ENCODE data around the gene ADCY6. TPM values are rescaled to one million over a fixed set of nuclear protein-coding genes. Genes with fewer than 3 reads are reported as not detected.

ADCY6 gene
- total RNA-seq, 2 experiments from 2014 or later = 0.05 to 0.09 TPM

DNA sequence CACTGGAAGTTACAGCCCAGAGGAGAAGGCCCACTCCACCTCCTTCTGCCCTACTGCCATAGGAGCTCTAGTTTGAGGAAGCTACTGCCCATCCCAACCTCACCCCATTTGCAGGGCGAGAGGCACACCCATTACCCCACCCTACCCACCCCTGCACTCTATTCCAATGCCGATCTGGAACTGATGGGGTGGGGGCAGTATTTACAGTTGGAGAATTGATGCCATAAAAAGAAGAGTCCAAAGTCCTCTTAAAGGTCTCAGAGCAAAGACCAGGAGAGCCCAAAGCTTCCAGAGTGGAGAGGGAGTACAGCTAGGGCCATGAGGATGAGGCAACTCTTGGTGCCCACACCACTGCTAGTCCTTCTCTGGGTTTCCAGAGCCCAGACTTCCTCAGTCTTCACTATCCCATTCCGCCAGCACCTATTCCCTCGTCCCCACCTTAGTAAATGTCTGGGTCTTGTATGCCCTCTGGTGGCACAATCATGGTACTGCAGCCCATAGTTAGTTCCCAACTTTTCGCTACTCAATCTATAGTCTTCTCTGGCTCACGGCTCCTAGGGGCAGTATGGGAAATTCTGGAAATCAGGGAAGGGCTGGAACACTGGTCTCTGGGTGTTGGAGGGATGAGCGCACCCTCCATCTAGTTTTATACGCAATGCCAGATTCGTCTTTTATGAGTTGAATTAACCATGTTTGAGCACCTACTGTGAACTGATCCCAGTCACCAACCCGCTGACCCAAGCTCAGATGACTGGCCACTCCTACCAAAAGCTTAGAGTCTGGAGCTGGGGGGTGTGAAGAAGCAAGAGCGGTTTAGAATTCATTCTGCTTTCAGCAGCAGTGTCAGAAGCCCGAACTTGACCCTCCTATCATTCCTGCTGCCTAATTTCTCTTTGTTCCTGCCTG, 6.9 kb upstream of the ADCY6 start:
- peaks cover 3% of the 10 kb centered on the region for H3K27me3 Mint-ChIP-seq
- H3K4me3 Mint-ChIP-seq = no peak overlapping the region
- ATAC-seq (peak; percentile 84), DNase-seq (peak; percentile 74)
- intact Hi-C loops (cut with DNase I, micrococcal nuclease) = loop anchor here (1.0 to 10.0 kb wide), 4 partner anchors 43 to 254 kb away; partner anchors contain the start of gene KANSL2 (in 1 of the 2)
- POLR2A ChIA-PET = no interaction called here
- CTCF ChIA-PET = interaction anchor here (0.5 to 6.3 kb wide), 32 partner anchors 9 to 1083 kb away, joined by 3 to 116 read pairs (median 4); partner anchors contain the start of gene KANSL2
- no peaks in the 10 kb centered on the region for H3K36me3 Mint-ChIP-seq (ENCODE audit: low read depth)
- H3K4me1 Mint-ChIP-seq = peaks cover 2% of the 10 kb centered on the region
- no peak overlapping the region for H3K27ac Mint-ChIP-seq
- no peaks in the 10 kb centered on the region for H3K9me3 Mint-ChIP-seq (ENCODE audit: low read depth)

DNA sequence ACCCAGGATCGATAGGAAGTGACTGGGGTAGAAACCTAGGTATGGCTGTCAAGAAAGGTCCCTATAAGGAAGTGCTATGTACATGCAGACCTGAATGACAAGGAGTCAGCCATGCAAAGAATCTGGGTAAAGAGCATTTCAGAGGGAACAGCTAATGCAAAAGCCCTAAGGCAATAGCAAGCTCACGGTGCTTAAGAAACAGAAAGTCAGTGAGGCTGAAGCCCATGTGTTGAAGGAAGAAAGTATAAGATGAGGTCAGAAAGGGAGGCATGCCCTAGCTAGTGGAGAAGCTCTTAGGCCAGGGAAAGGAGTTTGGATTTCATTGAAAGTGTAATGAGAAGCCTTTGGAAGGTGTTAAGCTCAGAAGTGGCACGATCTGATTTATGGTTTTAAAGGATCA, 6.0 kb upstream of the ADCY6 start:
- POLR2A ChIA-PET = no interaction called here
- ATAC-seq = no peak

DNA sequence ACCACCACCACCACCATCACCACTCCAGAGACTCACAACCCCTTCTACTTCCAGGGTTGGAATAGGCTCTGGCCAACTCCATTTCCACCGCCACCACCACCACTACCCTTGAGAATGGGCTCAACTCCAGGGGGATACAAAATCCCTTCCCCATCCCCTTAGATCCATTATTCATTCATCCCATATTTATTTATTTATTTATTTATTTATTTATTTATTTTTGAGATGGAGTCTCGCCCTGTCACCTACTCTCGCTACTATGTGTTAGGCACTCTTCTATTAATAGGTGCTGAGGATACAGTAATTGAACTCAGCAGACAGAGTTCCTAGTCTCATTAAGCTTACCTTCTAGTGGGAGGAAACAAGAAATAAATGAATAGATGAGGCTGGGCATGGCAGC, 4.8 kb upstream of the ADCY6 start:
- POLR2A ChIA-PET = no interaction called here
- DNase-seq (no peak), ATAC-seq (no peak)
- H3K36me3 Mint-ChIP-seq (ENCODE audit: low read depth) = no peaks in the 10 kb centered on the region
- no peak overlapping the region for H3K27ac Mint-ChIP-seq
- CTCF ChIA-PET = interaction anchor here (0.7 to 6.3 kb wide), 7 partner anchors 21 to 252 kb away, joined by 3 to 116 read pairs (median 11); no protein-coding TSS in a partner anchor
- peaks cover 2% of the 10 kb centered on the region for H3K4me1 Mint-ChIP-seq
- H3K4me3 Mint-ChIP-seq = no peak overlapping the region
- intact Hi-C loops (cut with DNase I, micrococcal nuclease) = loop anchor here in 1 of 2 experiments (10.0 kb wide), 1 partner anchor 169 kb away; no protein-coding TSS in a partner anchor
- peaks cover 12% of the 10 kb centered on the region for H3K27me3 Mint-ChIP-seq
- no peaks in the 10 kb centered on the region for H3K9me3 Mint-ChIP-seq (ENCODE audit: low read depth)

More for the DNA sequence above, 6.0 kb upstream of the ADCY6 start:
- Mint-ChIP-seq H3K9me3 (ENCODE audit: low read depth) (no peaks in the 10 kb centered on the region), H3K4me1 (peaks cover 2% of the 10 kb centered on the region), H3K27me3 (peaks cover 11% of the 10 kb centered on the region), H3K36me3 (ENCODE audit: low read depth) (no peaks in the 10 kb centered on the region), H3K4me3 (no peak overlapping the region), H3K27ac (no peak overlapping the region)
- intact Hi-C loops (cut with DNase I, micrococcal nuclease) = loop anchor here (1.0 to 10.0 kb wide), 4 partner anchors 42 to 253 kb away; partner anchors contain the start of gene KANSL2 (in 1 of the 2)
- CTCF ChIA-PET = interaction anchor here (0.5 to 6.3 kb wide), 31 partner anchors 8 to 1082 kb away, joined by 3 to 116 read pairs (median 4); partner anchors contain the start of gene KANSL2
- no peak for DNase-seq

DNA sequence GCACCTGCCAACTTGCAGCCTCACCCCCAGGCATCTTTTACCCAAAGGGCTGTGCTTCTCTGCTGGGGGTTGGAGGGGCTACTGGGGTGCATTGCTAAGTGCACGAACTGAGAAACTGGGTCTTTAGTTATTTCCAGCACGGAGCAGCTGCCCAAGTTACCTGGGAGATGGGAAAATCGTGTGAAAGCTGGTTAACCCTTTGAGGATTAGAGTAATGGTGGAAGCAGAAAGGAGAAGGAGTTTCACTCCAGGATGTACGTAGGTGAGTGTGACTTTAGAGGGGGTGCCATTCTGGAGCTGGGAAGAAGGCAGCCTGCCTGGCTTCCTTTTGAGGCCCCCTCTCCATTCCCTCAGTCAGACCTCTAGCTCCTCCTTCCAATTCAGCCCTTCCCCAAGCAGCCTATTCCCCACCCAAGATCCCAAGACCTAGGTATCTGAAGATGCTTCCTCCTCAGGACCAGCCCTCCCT, 1.0 kb upstream of the ADCY6 start:
- Mint-ChIP-seq H3K4me3 (no peak overlapping the region), H3K36me3 (ENCODE audit: low read depth) (no peaks in the 10 kb centered on the region)
- CTCF ChIA-PET = interaction anchor here (0.6 to 2.3 kb wide), 2 partner anchors 36 to 95 kb away, joined by 3 to 11 read pairs; no protein-coding TSS in a partner anchor

DNA sequence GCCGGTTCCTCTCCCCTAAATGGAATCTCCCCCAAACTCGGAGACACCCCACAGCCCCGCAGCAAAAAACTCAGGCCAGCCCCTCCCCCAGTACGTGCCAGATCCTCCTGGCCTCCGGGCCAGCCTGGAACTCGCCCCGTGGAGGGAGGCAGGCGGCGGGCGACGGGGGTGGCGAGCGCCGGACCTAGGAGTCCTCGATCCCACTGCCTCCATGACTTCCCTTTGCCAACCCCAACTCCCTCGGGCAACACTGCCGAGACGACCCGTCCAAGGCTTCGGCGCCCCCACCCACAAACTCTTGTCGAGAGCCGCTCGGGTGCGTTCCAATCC, 400 bp downstream of the ADCY6 start:
- H3K27me3 Mint-ChIP-seq = peaks cover 30% of the 10 kb centered on the region
- no peaks in the 10 kb centered on the region for H3K36me3 Mint-ChIP-seq (ENCODE audit: low read depth)
- intact Hi-C loops (cut with DNase I, micrococcal nuclease) = no loop called here
- ATAC-seq (no peak), DNase-seq (no peak)
- ChIA-PET CTCF (interaction anchor here (2.3 kb wide), 1 partner anchor 35 kb away, joined by 11 read pairs; no protein-coding TSS in a partner anchor), POLR2A (no interaction called here)
- H3K4me3 Mint-ChIP-seq = peak overlapping the region; percentile 46
- H3K9me3 Mint-ChIP-seq (ENCODE audit: low read depth) = no peaks in the 10 kb centered on the region
- no peak overlapping the region for H3K27ac Mint-ChIP-seq
- no peaks in the 10 kb centered on the region for H3K4me1 Mint-ChIP-seq

More for the DNA sequence above, 1.0 kb upstream of the ADCY6 start:
- H3K27me3 Mint-ChIP-seq = peaks cover 30% of the 10 kb centered on the region
- no peaks in the 10 kb centered on the region for H3K9me3 Mint-ChIP-seq (ENCODE audit: low read depth)
- no peak overlapping the region for H3K27ac Mint-ChIP-seq
- intact Hi-C loops (cut with DNase I, micrococcal nuclease) = loop anchor here in 1 of 2 experiments (10.0 kb wide), 1 partner anchor 165 kb away; no protein-coding TSS in a partner anchor
- no peaks in the 10 kb centered on the region for H3K4me1 Mint-ChIP-seq
- no peak for DNase-seq
- POLR2A ChIA-PET = no interaction called here
- ATAC-seq = no peak

DNA sequence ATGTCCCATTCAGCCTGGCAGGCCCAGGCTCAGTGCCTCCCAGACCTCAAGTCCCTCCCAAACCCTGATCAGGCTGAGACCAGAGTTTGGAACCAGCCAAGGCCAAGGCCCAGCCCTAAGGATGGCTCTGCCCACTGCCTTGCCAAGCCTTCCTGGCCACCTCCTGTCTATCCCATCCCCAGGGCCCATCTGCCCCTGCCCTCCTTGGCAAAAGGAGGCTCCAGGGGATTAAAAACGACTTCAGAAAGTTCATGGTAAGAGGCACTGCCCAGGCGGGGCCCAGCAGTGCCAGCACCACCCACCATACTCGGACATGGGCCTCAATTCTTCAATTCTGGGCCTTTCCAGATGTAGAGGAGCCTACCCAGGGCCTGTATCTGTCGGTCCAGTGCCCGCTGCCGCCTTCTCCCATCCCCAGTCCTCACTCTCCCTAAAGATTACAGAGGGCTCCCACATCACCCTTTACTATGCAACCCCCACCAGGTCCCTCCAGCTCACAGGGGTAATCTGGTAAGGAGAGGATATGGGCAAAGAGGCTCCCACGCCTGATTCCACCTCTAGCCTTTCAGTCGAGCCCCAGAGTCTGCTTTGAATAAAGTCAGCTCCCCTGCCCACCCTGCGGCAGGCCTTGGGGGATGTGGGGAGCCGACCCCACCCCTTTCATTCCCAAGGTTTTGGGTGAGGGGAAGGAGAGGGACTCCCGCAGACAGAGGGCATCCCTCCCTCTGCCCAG, 932 bp downstream of the ADCY6 start:
- POLR2A ChIA-PET = no interaction called here
- intact Hi-C loops (cut with DNase I, micrococcal nuclease) = no loop called here
- ATAC-seq (no peak), DNase-seq (no peak)
- H3K4me3 Mint-ChIP-seq = peak overlapping the region; percentile 46
- H3K4me1 Mint-ChIP-seq = no peaks in the 10 kb centered on the region
- no peaks in the 10 kb centered on the region for H3K9me3 Mint-ChIP-seq (ENCODE audit: low read depth)
- no peak overlapping the region for H3K27ac Mint-ChIP-seq
- CTCF ChIA-PET = interaction anchor here (0.6 to 2.8 kb wide), 3 partner anchors 8 to 255 kb away, joined by 3 to 11 read pairs (median 8); no protein-coding TSS in a partner anchor
- no peaks in the 10 kb centered on the region for H3K36me3 Mint-ChIP-seq (ENCODE audit: low read depth)
- H3K27me3 Mint-ChIP-seq = peaks cover 30% of the 10 kb centered on the region

DNA sequence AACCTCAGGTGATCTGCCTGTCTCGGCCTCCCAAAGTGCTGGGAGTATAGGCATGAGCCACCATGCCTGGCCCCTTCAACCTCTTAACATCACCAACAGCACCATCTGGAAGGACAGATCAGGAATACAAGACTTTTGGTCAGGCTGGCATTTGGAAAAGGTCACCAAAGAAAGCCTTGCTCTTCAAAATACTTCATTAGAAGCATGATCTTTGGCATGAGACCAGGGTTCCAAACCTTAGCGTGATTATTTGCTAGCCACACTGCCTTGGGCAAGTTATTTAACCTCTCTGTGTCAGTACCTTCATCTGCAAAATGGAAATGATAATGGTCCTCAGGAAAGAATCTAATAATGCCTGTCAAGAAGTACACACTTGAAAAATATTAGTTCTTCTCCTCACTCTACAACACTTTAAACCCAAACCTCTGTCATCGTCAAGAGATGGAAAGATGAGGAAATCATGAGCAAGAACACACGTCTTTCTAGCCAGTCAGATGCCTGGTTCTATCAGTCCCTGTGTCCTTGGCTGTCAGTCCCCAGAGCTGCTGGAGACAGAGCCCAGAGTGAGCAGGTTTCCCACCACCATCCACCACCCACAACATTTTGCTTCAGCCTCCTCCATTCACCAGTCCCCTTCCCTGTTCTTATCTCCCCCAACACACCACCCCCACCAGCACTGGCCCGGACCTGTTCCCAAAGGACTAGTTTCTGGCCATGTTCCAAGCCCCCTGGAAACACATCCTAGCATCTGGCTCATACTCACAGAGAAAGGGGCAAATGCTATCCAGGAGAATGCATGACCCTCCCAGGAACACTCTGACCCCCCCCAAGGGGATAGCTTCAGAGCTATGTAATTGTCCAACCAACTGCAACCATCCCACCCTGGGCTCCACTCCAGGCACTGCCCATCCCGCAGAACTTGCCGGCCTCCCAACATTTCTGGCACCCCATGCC, 2.0 kb downstream of the ADCY6 start:
- CTCF ChIA-PET = interaction anchor here (0.6 to 2.8 kb wide), 2 partner anchors 9 to 254 kb away, joined by 3 to 8 read pairs; no protein-coding TSS in a partner anchor

DNA sequence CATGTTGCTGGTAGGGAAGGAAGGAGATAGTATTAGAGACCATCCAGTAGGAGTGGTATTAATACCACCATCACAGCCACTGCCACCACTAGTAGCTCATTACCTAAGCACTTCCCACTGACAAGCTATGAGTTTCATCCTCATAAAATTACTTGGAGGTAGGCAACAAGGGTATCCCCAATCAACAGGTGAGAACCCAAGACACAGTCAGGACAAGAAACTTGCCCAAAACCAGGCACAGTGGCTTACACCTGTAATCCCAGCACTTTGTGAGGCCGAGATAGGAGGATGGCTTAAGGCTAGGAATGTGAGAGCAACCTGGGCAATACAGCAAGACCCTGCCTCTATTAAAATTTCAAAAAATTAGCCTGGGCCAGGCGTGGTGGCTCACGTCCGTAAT, 5.5 kb downstream of the ADCY6 start:
- no peak overlapping the region for H3K27ac Mint-ChIP-seq

More for the DNA sequence above, 2.0 kb downstream of the ADCY6 start:
- Mint-ChIP-seq H3K27me3 (peaks cover 30% of the 10 kb centered on the region), H3K36me3 (ENCODE audit: low read depth) (no peaks in the 10 kb centered on the region), H3K4me1 (no peaks in the 10 kb centered on the region), H3K9me3 (ENCODE audit: low read depth) (no peaks in the 10 kb centered on the region), H3K4me3 (no peak overlapping the region), H3K27ac (no peak overlapping the region)
- intact Hi-C loops (cut with DNase I, micrococcal nuclease) = no loop called here
- no peak for ATAC-seq
- DNase-seq = no peak
- POLR2A ChIA-PET = no interaction called here

DNA sequence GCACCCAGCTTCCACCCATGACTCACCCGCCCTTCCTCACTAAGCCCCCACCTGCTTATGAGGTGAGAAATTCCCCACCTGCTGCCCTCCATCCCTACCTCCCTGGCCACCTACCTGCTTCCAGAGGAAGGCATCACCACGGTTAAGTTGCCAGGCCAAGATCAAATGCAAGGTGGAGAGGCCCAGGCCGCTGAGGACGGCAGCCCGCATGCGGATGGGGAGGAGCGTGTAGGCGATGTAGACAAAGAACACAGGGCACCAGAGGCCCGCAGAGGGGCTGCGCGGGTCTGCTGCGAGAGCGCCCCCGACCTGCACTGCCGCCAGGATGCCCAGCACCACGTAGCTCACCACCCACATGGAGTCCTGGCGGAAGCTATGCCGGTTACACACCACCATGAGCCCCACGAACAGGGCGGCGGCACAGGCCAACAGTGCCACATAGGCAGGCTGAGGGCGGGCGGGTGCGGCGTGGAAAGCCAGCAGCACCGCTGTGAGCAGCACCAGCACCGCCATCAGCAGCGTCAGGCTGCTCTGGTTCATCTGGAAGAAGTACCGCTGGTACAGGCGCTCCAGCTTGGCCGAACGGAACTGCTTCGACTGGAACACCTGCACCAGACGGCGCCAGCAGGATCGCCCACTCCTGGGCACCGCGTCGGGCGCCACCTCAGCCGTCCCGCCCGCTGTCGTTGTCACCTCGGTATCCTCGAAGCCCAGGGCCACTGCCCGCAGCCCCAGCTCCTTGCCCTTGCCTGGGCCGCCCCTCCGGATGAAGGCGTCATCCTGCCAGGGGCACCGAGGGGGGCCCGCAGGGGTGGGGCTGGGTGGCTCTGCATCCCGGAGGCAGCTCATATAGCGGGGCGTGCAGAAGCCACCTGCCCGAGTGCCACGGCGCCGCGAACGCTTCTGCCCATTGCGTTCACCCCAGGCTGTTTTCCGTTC, 6.2 kb downstream of the ADCY6 start:
- intact Hi-C loops (cut with DNase I, micrococcal nuclease) = no loop called here
- ATAC-seq = no peak

More for the DNA sequence above, 5.5 kb downstream of the ADCY6 start:
- DNase-seq (no peak), ATAC-seq (no peak)
- POLR2A ChIA-PET = interaction anchor here (0.7 kb wide), 1 partner anchor 117 kb away, joined by 3 read pairs; no protein-coding TSS in a partner anchor
- CTCF ChIA-PET = interaction anchor here (0.5 kb wide), 1 partner anchor 34 kb away, joined by 3 read pairs; no protein-coding TSS in a partner anchor
- Mint-ChIP-seq H3K27me3 (peaks cover 18% of the 10 kb centered on the region), H3K9me3 (ENCODE audit: low read depth) (no peaks in the 10 kb centered on the region), H3K36me3 (ENCODE audit: low read depth) (no peaks in the 10 kb centered on the region), H3K4me3 (no peak overlapping the region), H3K4me1 (no peaks in the 10 kb centered on the region)
- intact Hi-C loops (cut with DNase I, micrococcal nuclease) = no loop called here

More for the DNA sequence above, 6.2 kb downstream of the ADCY6 start:
- CTCF ChIA-PET = no interaction called here
- peaks cover 11% of the 10 kb centered on the region for H3K27me3 Mint-ChIP-seq
- no peak overlapping the region for H3K27ac Mint-ChIP-seq
- POLR2A ChIA-PET = interaction anchor here (0.7 kb wide), 1 partner anchor 116 kb away, joined by 3 read pairs; no protein-coding TSS in a partner anchor
- H3K4me1 Mint-ChIP-seq = no peaks in the 10 kb centered on the region
- no peaks in the 10 kb centered on the region for H3K9me3 Mint-ChIP-seq (ENCODE audit: low read depth)
- DNase-seq = no peak
- H3K4me3 Mint-ChIP-seq = no peak overlapping the region
- no peaks in the 10 kb centered on the region for H3K36me3 Mint-ChIP-seq (ENCODE audit: low read depth)

All from activated CD4-positive, alpha-beta T cell treated with anti-CD3 and anti-CD28 coated beads for 36 hours (primary cell).